Hair follicular keratinocyte (primary cell): ENCODE results near the gene PAK2. TPM values are rescaled to one million over a fixed set of nuclear protein-coding genes. Genes with fewer than 3 reads are reported as not detected.

Experiments used
- total RNA-seq: library from RNA; depleted of rRNA; stranded (reverse); fragments of >200 nt; gene quantifications from 2 replicates; pipeline ENCODE4 v1.2.3, GENCODE V29; 2015

Gene PAK2
- total RNA-seq, result 29.6 and 33.9 TPM in 2 replicates

GRCh38 chr3:196739671-196740480 is at the start of gene PAK2:
TSS of gene PAK2 (plus strand) at chr3:196739857. CDS start at chr3:196782647, 42,790 bp downstream.

GRCh38 chr3:196711838-196712513 is 27.7 kb upstream of the PAK2 start, which contains the start of the genes CEP19 and PIGX:
TSS of gene CEP19 (minus strand) at chr3:196712250. CDS start at chr3:196708657, 3,593 bp downstream.
TSS of gene PIGX (plus strand) at chr3:196712377.

DNA sequence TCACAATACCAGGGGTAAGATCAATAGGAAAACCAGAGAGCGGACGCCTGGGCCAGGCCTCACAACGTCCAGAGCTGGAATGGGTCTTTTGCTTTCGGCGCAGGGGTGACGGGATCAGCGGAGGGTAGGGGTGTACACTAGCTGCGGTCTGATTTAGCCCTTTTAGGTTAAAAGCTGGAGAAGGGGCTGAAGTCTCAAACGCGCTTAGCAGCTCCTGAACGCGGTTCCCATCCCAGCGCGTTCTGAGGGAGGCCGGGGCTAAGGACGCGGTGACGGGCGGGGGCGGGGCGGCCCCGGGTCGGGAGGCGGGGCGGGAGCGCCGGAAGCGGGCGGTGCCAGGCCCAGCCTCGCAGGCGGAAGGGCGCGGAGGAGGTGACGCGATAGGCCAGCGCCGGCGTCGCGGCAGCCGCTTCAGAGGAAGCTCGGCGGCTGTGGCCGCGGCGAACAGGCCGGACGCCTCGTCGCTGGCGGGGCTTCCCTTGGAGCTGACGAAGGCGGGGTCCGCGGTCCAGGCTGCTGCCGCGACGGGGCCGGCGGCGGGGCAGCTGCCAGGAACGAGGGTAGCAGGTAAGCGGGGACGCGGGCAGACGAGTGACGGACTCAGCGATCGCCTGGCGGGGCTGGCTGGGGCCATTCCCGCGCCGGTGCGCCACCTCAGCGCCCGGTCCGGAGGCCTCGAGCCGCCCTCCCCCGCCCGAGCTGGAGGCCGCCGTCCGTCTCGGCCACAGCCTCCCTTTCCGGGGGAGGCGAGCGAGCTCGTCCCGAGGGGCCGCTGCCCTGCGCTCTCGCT is 128.0 kb downstream of the PAK2 start, which contains the start of gene SENP5:
TSS of gene SENP5 (plus strand) at position 414 of the 790 bp plus-strand sequence. CDS start 17,262 bp downstream, outside the sequence.

Other genes with a start within 250 kb of the PAK2 start
- gene RNF168, start 236.1 kb upstream of the PAK2 start, total RNA-seq, result 9.8 and 12.5 TPM in 2 replicates
- gene SMCO1, start 224.5 kb upstream of the PAK2 start, total RNA-seq, result 0.23 TPM in 1 of 2 replicates, not detected in the other
- gene WDR53, start 171.3 kb upstream of the PAK2 start, total RNA-seq, result 8.2 and 15.1 TPM in 2 replicates
- gene FBXO45, start 171.2 kb upstream of the PAK2 start, total RNA-seq, result 14.8 and 15.5 TPM in 2 replicates
- under 0.01 and 0.04 TPM in 2 replicates for gene NRROS, start 100.2 kb upstream of the PAK2 start, total RNA-seq
- 0.62 and 2.7 TPM in 2 replicates for gene CEP19, start 27.6 kb upstream of the PAK2 start, total RNA-seq
- 25.8 and 45.2 TPM in 2 replicates for gene PIGX, start 27.5 kb upstream of the PAK2 start, total RNA-seq
- 22.4 and 23.2 TPM in 2 replicates for gene SENP5, start 128.1 kb downstream of the PAK2 start, total RNA-seq
- gene NCBP2, start 202.7 kb downstream of the PAK2 start, total RNA-seq, result 42.1 and 48.7 TPM in 2 replicates
- gene PIGZ, start 229.0 kb downstream of the PAK2 start, total RNA-seq, result 1.1 and 2.1 TPM in 2 replicates